Lung (tissue), 12 donors: ENCODE measurements around the gene ANKRD13A. TPM values are rescaled to one million over a fixed set of nuclear protein-coding genes. Genes with fewer than 3 reads are reported as not detected.
"Not testable (repeated sequence)": the region's sequence is repeated elsewhere in the genome, so short reads cannot be mapped to it uniquely, and the experiment has no call there.

Experiments used
- ATAC-seq: fragments of 200-7000 bp; cut with Tn5 transposase; one replicate; pipeline ENCODE4 v1.9.1; 2020; ENCODE audit warnings: moderate number of reproducible peaks; ENCODE audit not compliant: insufficient read depth, low FRiP score
- DNase-seq, 3 donors: peaks; one replicate each; pipeline ENCODE4 v3.0.0-alpha.2; 2013 to 2017
- H3K27ac ChIP-seq, 2 donors: one replicate each; pipeline ENCODE4 v1.5.1; 2013; ENCODE audit warnings: mild to moderate bottlenecking in 2 of 2, moderate library complexity in 2 of 2, control low read depth in 1 of 2, inconsistent platforms in 1 of 2, low read depth in 1 of 2, low read length in 1 of 2
- H3K27me3 ChIP-seq, 3 donors: one replicate each; pipeline ENCODE4 v1.5.1; 2013; ENCODE audit warnings: low read length in 2 of 3; ENCODE audit not compliant: control insufficient read depth in 3 of 3, insufficient read depth in 3 of 3
- H3K36me3 ChIP-seq, 4 donors: one replicate each; pipeline ENCODE4 v1.5.1; 2013; ENCODE audit warnings: low read length in 4 of 4, mild to moderate bottlenecking in 1 of 4, moderate library complexity in 1 of 4; ENCODE audit not compliant: control insufficient read depth in 4 of 4, insufficient read depth in 4 of 4
- H3K4me1 ChIP-seq, 5 donors: one replicate each; pipeline ENCODE4 v1.5.1; 2013; ENCODE audit warnings: low read length in 5 of 5, mild to moderate bottlenecking in 2 of 5, moderate library complexity in 1 of 5; ENCODE audit not compliant: control insufficient read depth in 5 of 5, insufficient read depth in 5 of 5
- H3K4me3 ChIP-seq: one replicate; pipeline ENCODE4 v1.5.1; 2013; ENCODE audit warnings: mild to moderate bottlenecking, control low read depth, moderate library complexity
- H3K9ac ChIP-seq, 2 donors: one replicate each; pipeline ENCODE4 v1.5.1; 2013; ENCODE audit warnings: low read length in 2 of 2, control low read depth in 1 of 2; ENCODE audit not compliant: insufficient read depth in 1 of 2
- H3K9me3 ChIP-seq, 4 donors: one replicate each; pipeline ENCODE4 v1.5.1; 2013; ENCODE audit warnings: low read length in 3 of 4, mild to moderate bottlenecking in 1 of 4, moderate library complexity in 1 of 4; ENCODE audit not compliant: control insufficient read depth in 4 of 4, insufficient read depth in 3 of 4
- CTCF ChIP-seq: IDR thresholded peaks from 2 replicates; pipeline ENCODE4 v1.5.1; 2012; ENCODE audit warnings: mild to moderate bottlenecking; ENCODE audit errors: control extremely low read depth, extremely low read depth
- WGBS, 2 donors: extraction: QIAGEN DNeasy Blood & Tissue Kit; methylation state at CpG; one replicate each; pipeline ENCODE4 v1.1.7; 2013; 5-methylcytosine and 5-hydroxymethylcytosine counted together
- polyA plus RNA-seq, 2 donors: library from polyadenylated mRNA; stranded (reverse); fragments of 200-250 nt; gene quantifications; one replicate each; pipeline ENCODE4 v1.2.1, GENCODE V29; 2013
- total RNA-seq, 2 donors: library from RNA; depleted of rRNA in 1 of 2; stranded (reverse); fragments of >200 nt in 1 of 2; gene quantifications; one replicate each; pipeline ENCODE4 v1.2.1, GENCODE V29; 2014 to 2021
- donor health status: control.
- donor health status: control.
- donor health status: Bipolar disorder and iron deficiency.
- donor health status: healthy.
- donor health status: DM: yes; HTN: yes; CAD: no.

ANKRD13A gene
- total and polyA plus RNA-seq, 4 donors, result 21.6 to 83.0 (median 53.8) TPM

GRCh38 chr12:110068654-110069053 is 69.4 kb downstream of the ANKRD13A start:
- ATAC-seq, result no peak
- no peak for DNase-seq
- H3K36me3 ChIP-seq, result no peaks in the 10 kb centered on the region
- no peak overlapping the region for H3K4me3 ChIP-seq
- peaks cover 0 to 9% (median 0%) of the 10 kb centered on the region in 5 donors for H3K4me1 ChIP-seq
- no peaks in the 10 kb centered on the region for H3K27me3 ChIP-seq
- H3K9ac ChIP-seq, result no peak overlapping the region
- no peaks in the 10 kb centered on the region for H3K9me3 ChIP-seq
- TF ChIP-seq CTCF, result no peak
- H3K27ac ChIP-seq, result no peak overlapping the region
- 96 to 98% methylated on average over 2 of the region's 2 CpGs for WGBS, 2 donors

- H3K9ac ChIP-seq, result no peak overlapping the region
- no peak overlapping the region for H3K27ac ChIP-seq
- H3K27me3 ChIP-seq, result no peaks in the 10 kb centered on the region
- DNase-seq, result no peak
- no peaks in the 10 kb centered on the region for H3K36me3 ChIP-seq
- H3K9me3 ChIP-seq, result no peaks in the 10 kb centered on the region
- ATAC-seq, result no peak
- H3K4me1 ChIP-seq, result peaks cover 0 to 10% (median 0%) of the 10 kb centered on the region in 5 donors
- TF ChIP-seq CTCF, result no peak
- H3K4me3 ChIP-seq, result no peak overlapping the region
Observed at GRCh38 chr12:110071504-110071903, 72.3 kb downstream of the ANKRD13A start.

GRCh38 chr12:110071967-110072366 is 72.7 kb downstream of the ANKRD13A start:
- no peak overlapping the region for H3K9ac ChIP-seq
- H3K4me3 ChIP-seq, result no peak overlapping the region
- H3K27ac ChIP-seq, result no peak overlapping the region
- 95 to 96% methylated on average over 3 of the region's 3 CpGs for WGBS, 2 donors
- no peak for DNase-seq
- ATAC-seq, result no peak
- peaks cover 0 to 10% (median 0%) of the 10 kb centered on the region in 5 donors for H3K4me1 ChIP-seq
- no peaks in the 10 kb centered on the region for H3K9me3 ChIP-seq
- TF ChIP-seq CTCF, result no peak
- H3K27me3 ChIP-seq, result no peaks in the 10 kb centered on the region
- H3K36me3 ChIP-seq, result no peaks in the 10 kb centered on the region

- DNase-seq, H3K27me3 ChIP-seq, H3K36me3 ChIP-seq, H3K9ac ChIP-seq, H3K4me3 ChIP-seq, ATAC-seq, H3K27ac ChIP-seq, H3K9me3 ChIP-seq: not testable (repeated sequence)
- H3K4me1 ChIP-seq, result peaks cover 0 to 10% (median 0%) of the 10 kb centered on the region in 5 donors
- WGBS, 2 donors, result 87 to 91% methylated on average over 9 of the region's 9 CpGs
Observed at GRCh38 chr12:110072636-110073035, 73.4 kb downstream of the ANKRD13A start.
